Daoy (cell line): Measurements from ENCODE around the gene THEMIS. TPM values are rescaled to one million over a fixed set of nuclear protein-coding genes. Genes with fewer than 3 reads are reported as not detected.

Experiments used
- DNase-seq: peaks from one replicate; pipeline ENCODE4 v3.0.0-alpha.2; 2015; ENCODE audit warnings: low read depth
- total RNA-seq: library from RNA; depleted of rRNA; stranded (reverse); fragments of >200 nt; shearing (Covaris generic); gene quantifications from 2 replicates; pipeline ENCODE4 v1.2.3, GENCODE V29; 2014

THEMIS gene
- total RNA-seq, 1 experiment from 2014 or later, result not detected

- no peak for DNase-seq
These were observed 40.9 kb downstream of the THEMIS start for GRCh38 chr6:127859956-127860355.

- no peak for DNase-seq
These were observed 42.0 kb downstream of the THEMIS start for GRCh38 chr6:127858727-127859391.

- DNase-seq, result no peak
These were observed 43.7 kb downstream of the THEMIS start for GRCh38 chr6:127857051-127857637.

DNA sequence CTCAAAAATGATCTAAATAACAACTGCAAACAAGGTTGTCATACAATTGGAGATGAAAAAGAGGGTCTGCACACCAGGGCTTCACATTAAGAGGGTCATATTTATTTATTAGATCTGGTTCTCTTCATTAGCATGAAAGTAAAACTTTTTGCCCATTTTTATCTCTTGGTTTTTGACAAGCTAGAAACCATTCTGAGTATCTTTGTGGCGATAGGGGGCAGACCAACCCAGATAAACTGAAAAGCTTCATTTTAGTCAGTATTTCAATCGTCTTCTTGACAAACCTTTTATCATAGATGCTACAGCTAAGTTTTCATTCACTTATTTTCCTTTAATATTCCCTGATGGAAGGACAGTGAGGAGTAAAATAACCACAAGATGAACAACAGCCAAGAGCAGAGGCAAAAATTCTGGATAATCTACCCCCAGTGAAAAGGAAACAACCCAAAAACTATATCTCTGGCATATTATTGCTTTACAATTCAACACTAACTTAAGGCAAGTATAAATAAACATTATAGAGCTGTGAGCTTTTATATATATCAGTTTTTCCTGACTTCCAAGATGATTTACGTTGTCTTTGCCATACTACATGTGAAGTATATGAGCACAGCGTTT lies 45.2 kb downstream of the THEMIS start:
- DNase-seq, result peak; percentile 9

- no peak for DNase-seq
These were observed 46.8 kb downstream of the THEMIS start for GRCh38 chr6:127854009-127854408.

GRCh38 chr6:127851197-127851596 lies 49.7 kb downstream of the THEMIS start:
- DNase-seq, result no peak

DNA sequence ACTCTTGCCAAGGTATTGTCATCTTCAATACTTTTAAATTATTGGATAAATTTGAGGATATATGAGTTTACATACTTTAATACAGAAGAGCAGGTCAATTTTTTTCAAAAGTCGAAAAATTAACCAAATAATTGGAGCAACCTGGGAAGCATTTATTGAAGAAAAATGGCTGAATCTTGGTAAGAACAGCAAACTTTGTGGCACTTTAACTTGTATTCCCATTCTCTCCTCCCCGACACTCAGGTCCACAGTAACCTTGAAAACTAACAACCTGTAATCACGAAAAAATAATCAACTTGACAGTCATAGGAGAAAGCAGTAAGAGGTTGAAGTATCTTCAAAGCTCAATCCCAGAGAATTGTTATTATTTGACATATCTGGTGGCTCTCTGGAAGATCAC lies 55.6 kb downstream of the THEMIS start:
- no peak for DNase-seq

GRCh38 chr6:127844529-127844928 lies 56.3 kb downstream of the THEMIS start:
- DNase-seq, result no peak

DNA sequence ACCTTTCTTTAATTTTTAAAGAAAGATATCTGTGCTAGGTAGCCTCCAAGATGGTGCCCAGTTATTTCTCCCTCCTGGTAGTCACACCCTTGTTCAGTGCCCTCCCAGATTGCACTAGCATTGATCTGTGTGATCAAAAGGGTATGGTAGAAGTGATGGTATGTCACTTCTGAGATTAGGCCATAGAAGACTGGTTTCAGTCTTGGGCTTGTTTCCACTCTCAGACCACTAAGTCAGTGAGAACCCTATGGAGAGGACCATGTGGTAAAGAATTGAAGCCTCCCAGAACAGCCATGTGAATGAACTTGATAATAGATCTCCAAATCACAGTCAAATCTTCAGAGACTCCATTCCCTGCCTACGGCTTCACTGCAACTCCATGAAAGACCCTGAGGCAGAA lies 57.3 kb downstream of the THEMIS start:
- DNase-seq, result no peak

- no peak for DNase-seq
These were observed 58.3 kb downstream of the THEMIS start for GRCh38 chr6:127842562-127842961.

GRCh38 chr6:127841811-127842210 lies 59.0 kb downstream of the THEMIS start:
- DNase-seq, result no peak

- DNase-seq, result no peak
These were observed 66.7 kb downstream of the THEMIS start for GRCh38 chr6:127834136-127834535.

GRCh38 chr6:127833336-127833735 lies 67.5 kb downstream of the THEMIS start:
- no peak for DNase-seq

- DNase-seq, result no peak
These were observed 68.5 kb downstream of the THEMIS start for GRCh38 chr6:127832381-127832780.

- no peak for DNase-seq
These were observed 76.8 kb downstream of the THEMIS start for GRCh38 chr6:127824061-127824460.

GRCh38 chr6:127821431-127821830 lies 79.4 kb downstream of the THEMIS start:
- no peak for DNase-seq

- no peak for DNase-seq
These were observed 82.7 kb downstream of the THEMIS start for GRCh38 chr6:127818149-127818548.

GRCh38 chr6:127816643-127817042 lies 84.2 kb downstream of the THEMIS start:
- DNase-seq, result no peak

DNA sequence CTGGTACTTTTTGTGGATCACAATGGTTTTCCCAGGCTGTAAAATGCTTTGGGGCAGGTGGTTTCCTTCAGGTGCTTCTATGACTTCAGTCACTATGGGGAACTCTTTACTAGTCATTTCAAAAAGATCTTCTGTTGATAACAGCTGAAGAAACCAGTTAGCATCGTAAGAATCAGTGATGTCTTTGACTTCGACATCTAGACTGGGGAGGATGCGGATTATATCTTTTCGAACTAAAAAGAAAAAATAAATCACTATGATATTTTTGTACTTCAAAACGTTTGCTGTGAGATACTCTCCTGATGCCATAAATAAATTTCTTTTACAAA lies 87.2 kb downstream of the THEMIS start:
- DNase-seq, result no peak

- peak; percentile 12 for DNase-seq
These were observed 87.7 kb downstream of the THEMIS start for GRCh38 chr6:127812985-127813698.

GRCh38 chr6:127811900-127812570 lies 88.8 kb downstream of the THEMIS start:
- DNase-seq, result no peak

- DNase-seq, result no peak
These were observed 92.9 kb downstream of the THEMIS start for GRCh38 chr6:127807806-127808517.
